Raji (cell line): ENCODE data around the gene FRYL.

Experiments used
- POLR2A ChIP-seq: IDR thresholded peaks from 2 replicates; pipeline ENCODE4 v1.6.1; 2011; ENCODE audit warnings: low read depth, low read length, control low read depth; ENCODE audit not compliant: insufficient read depth

The FRYL gene

GRCh38 chr4:48791313-48791712 lies 11.2 kb upstream of the FRYL start:
- no peak for TF ChIP-seq POLR2A

GRCh38 chr4:48790561-48790960 lies 10.5 kb upstream of the FRYL start:
- TF ChIP-seq POLR2A, result no peak

DNA sequence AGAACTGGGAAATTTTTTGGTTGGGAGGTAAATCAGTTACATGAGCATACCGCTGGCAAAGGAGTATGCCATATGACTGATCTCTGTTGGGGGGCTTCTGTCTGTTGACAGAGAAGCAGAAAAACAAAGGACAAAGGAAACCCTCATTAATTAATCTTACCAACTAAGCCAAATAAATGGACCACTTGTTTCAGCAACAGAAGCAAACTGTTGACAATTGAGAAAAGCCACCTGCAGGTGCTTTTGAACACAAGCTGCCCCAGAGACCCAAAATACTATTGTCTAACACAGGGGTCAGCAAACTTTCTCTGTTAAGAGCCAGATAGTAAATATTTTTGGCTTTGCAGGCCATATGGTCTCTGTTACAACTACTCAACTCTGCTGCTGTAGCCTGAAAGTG lies 7.0 kb upstream of the FRYL start:
- TF ChIP-seq POLR2A, result no peak

GRCh38 chr4:48786549-48786948 lies 6.5 kb upstream of the FRYL start:
- no peak for TF ChIP-seq POLR2A

GRCh38 chr4:48785302-48785701 lies 5.2 kb upstream of the FRYL start:
- no peak for TF ChIP-seq POLR2A

- no peak for TF ChIP-seq POLR2A
Measured at GRCh38 chr4:48781968-48782367, 1.9 kb upstream of the FRYL start.

- TF ChIP-seq POLR2A, result no peak
Measured at GRCh38 chr4:48780865-48781214, 761 bp upstream of the FRYL start.

GRCh38 chr4:48779095-48779997 lies 733 bp downstream of the FRYL start:
- TF ChIP-seq POLR2A, result peak; percentile 41; the same call in 1 of the 2 replicates

GRCh38 chr4:48778431-48779094 lies 1.5 kb downstream of the FRYL start:
- no peak for TF ChIP-seq POLR2A

- TF ChIP-seq POLR2A, result no peak
Measured at GRCh38 chr4:48777739-48778138, 2.3 kb downstream of the FRYL start.

DNA sequence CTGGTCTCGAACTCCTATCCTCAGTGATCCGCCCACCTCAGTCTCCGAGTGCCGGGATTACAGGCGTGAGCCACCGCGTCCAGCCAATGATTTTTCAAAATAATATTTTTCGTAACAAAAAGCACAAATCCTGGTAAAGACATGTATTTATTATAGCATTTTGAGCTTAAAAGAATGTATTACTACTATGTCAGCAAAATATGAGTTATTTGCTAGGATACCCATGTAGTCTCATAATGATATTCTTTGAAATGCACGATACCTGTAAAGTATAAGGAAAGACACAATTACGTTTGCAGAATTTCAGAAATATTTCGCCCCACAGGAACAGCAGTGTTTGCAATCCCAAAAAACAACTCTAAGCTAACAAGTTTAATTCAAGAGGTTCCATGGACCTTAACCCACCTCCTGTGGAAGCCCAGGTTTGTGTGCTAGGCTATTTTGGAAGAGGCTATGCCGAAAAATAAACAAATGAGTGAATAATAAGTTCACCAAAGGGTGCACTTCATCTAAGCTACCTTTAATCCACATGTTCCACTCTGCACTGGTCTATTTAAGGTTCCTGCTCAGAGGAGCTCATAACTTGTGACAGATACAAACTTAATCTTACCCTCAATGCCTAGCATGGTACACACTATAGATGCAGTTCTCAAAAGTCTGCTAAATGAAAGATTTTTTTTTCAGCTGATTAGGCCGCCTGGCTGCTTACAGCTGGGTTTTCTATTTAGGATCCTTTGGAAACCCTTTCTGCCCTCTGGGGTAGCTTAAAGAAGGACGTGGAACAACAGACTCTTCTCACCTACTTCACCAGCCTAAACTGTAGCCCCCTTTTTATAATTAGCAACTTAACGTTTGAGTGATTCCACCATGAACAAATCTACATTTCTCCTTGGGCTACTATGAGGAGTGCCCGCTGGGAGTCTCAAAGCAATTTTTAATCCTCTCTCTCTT lies 5.0 kb downstream of the FRYL start:
- no peak for TF ChIP-seq POLR2A

DNA sequence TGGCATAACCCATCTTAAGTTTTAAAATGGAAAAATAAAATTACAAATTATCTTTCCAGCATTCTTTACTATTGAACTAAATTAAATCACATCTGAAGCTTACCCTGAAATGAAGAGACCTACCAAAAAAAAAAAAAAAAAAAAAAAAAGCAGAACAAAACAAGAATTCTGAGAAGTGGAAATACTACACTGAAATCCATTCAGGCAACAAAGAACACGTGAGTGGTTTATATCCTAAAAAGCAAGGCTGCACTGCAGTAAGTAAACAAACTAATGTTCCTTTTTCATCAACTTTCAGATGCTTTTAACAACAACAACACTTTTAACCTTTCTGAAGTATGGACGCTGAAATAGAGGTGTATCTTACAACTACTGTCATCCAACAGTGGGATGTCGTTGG lies 7.5 kb downstream of the FRYL start:
- no peak for TF ChIP-seq POLR2A

GRCh38 chr4:48767055-48767929 lies 12.8 kb downstream of the FRYL start:
- TF ChIP-seq POLR2A, result no peak

- no peak for TF ChIP-seq POLR2A
Measured at GRCh38 chr4:48766131-48766792, 13.8 kb downstream of the FRYL start.
